CD4-positive, alpha-beta T cell treated with Interleukin-12 subunit alpha and Interleukin-12 subunit beta, for 1 hour (primary cell): ENCODE results near the gene ZNF26.
"Not testable (repeated sequence)": the region's sequence is repeated elsewhere in the genome, so short reads cannot be mapped to it uniquely, and the experiment has no call there.

Experiments used
- DNase-seq: peaks from one replicate; pipeline ENCODE4 v3.0.0-alpha.2; 2020

The ZNF26 gene, protein sequence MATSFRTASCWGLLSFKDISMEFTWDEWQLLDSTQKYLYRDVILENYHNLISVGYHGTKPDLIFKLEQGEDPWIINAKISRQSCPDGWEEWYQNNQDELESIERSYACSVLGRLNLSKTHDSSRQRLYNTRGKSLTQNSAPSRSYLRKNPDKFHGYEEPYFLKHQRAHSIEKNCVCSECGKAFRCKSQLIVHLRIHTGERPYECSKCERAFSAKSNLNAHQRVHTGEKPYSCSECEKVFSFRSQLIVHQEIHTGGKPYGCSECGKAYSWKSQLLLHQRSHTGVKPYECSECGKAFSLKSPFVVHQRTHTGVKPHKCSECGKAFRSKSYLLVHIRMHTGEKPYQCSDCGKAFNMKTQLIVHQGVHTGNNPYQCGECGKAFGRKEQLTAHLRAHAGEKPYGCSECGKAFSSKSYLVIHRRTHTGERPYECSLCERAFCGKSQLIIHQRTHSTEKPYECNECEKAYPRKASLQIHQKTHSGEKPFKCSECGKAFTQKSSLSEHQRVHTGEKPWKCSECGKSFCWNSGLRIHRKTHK

GRCh38 chr12:132986001-132986884 is at the start of gene ZNF26:
Gene ZNF26, plus strand, starts transcription at chr12:132986367. Its CDS starts 474 bp downstream, at chr12:132986841.
- peak; percentile 92 for DNase-seq

- not testable (repeated sequence) for DNase-seq
Measured at GRCh38 chr12:132936921-132937320, 49.2 kb upstream of the ZNF26 start.

DNA sequence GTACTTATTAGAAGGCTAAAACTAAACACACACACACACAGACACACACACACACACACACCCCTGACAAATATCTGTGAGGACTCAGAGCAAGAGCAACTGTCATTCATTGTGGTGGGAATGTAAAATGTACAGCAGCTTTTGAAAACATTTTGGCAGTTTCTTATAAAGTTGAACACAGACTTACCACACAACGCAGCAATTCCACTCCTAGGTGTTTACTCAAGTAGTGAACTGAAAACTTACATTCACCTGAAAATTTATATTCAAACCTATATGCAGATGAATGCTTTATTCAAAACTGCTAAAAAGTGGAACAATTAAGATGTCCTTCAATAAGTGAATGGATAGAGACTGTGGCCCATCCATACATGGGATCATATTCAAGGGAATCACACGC is 48.7 kb upstream of the ZNF26 start:
- DNase-seq = no peak

GRCh38 chr12:132938807-132939206 is 47.4 kb upstream of the ZNF26 start:
- DNase-seq = not testable (repeated sequence)

DNA sequence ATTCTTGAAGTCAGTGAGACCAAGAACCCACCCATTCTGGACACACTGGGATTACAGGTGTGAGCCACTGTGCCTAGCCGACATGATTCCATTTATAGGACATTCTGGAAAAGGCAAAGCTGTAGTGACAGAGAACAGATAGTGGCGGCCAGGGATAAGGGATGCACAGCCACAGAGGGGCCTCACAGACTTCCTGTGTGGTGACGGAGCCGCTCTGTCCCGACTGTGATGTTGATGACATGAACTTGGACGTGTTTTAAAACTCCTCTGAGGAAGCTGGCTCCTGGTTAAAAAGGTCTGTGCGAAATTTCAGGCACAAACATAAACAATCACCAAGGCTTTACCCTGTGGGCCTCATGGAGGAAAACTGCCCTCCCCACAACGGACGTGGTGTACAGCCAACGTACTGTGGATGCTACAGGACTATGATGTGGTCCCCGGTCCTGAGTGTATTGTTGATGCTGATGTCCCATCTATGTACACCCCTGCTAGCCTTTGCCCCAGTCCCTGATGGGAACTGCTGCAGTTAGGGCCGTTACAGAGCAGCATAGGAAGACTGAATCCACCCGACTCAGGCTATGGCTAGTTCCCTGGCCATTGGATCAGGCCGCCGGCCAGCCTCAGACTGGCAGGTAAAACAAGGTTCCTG is 46.0 kb upstream of the ZNF26 start:
- DNase-seq = no peak

GRCh38 chr12:132941336-132941954 is 44.7 kb upstream of the ZNF26 start:
- DNase-seq = no peak

- DNase-seq = no peak
Measured at GRCh38 chr12:132942611-132943010, 43.6 kb upstream of the ZNF26 start.

GRCh38 chr12:132945806-132946205 is 40.4 kb upstream of the ZNF26 start:
- no peak for DNase-seq

- DNase-seq = no peak
Measured at GRCh38 chr12:132946246-132946820, 39.8 kb upstream of the ZNF26 start.

- no peak for DNase-seq
Measured at GRCh38 chr12:132948146-132949066, 37.8 kb upstream of the ZNF26 start.

- DNase-seq = no peak
Measured at GRCh38 chr12:132949936-132950837, 36.0 kb upstream of the ZNF26 start.

GRCh38 chr12:132950844-132951535 is 35.2 kb upstream of the ZNF26 start:
- no peak for DNase-seq

DNA sequence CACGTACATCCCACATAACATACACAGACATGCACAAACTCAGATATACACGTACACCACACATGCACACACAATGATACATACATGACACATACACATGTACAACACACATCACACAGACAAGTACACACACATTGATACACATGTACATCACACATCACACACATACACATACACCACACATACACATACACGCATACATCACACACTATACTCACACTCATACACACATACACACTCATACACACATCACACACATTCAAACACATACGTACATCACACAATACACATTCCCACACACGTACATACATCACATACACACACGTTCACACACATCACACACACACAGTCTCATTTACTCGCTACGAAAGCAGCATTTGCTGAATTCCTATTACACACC is 34.5 kb upstream of the ZNF26 start:
- DNase-seq = no peak

- no peak for DNase-seq
Measured at GRCh38 chr12:132952371-132953162, 33.6 kb upstream of the ZNF26 start.

DNA sequence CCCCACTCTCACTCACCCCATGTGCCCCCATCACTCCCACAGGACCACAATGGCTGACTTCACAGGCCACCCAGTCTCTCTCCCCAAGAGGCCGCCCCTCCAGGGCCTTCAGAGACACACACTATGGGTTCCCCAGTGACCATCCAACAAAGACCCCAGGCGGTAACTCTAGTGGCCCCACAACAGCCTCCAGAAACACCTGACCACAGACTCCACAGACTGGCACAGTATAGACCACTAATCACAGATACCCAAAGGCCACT is 33.1 kb upstream of the ZNF26 start:
- no peak for DNase-seq

- no peak for DNase-seq
Measured at GRCh38 chr12:132953771-132954170, 32.4 kb upstream of the ZNF26 start.

DNA sequence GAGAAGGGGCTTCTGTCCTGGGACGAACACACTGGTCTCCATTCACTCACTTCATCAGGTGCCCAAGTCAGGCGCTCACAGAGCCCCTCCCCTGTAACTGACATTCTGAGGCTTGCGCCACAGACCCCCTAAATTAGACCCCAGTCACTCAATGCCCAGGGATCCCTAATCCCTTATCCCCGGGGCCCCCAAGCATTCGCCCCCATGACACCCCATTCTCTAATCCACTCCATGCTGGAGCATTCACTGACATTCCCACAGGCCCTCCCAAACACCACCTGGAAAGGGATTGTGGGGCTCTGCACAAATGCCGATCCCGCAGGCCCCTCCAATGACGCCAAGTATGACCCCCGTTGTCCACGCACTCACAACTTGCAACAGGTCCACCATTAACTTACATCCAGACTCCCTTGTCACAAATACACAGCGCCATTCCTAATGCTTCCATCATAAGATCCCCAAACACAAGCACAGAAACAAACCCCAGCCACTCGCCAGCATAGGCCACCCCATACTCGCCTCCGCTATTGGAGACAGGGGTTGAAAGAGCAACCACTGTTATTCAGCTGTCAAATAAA is 31.6 kb upstream of the ZNF26 start:
- no peak for DNase-seq
